DMS153 treated with DMSO at 0.1 percent for 48 hours (cell line): ENCODE measurements around the gene PPFIA1.

Source experiments
- DNase-seq: peaks from one replicate; lab custom pipeline; 2025; ENCODE audit not compliant: unreplicated experiment; lab: John Stamatoyannopoulos, UW

Gene PPFIA1

GRCh38 chr11:70353329-70353728 is 82.8 kb downstream of the PPFIA1 start:
- DNase-seq = no peak

GRCh38 chr11:70353900-70354568 is 83.5 kb downstream of the PPFIA1 start:
- DNase-seq = no peak

GRCh38 chr11:70354629-70355028 is 84.1 kb downstream of the PPFIA1 start:
- no peak for DNase-seq

- no peak for DNase-seq
Observed at GRCh38 chr11:70358753-70359152, 88.3 kb downstream of the PPFIA1 start.

- DNase-seq = no peak
Observed at GRCh38 chr11:70359451-70360205, 89.1 kb downstream of the PPFIA1 start.

- no peak for DNase-seq
Observed at GRCh38 chr11:70360211-70360610, 89.7 kb downstream of the PPFIA1 start.

- no peak for DNase-seq
Observed at GRCh38 chr11:70364178-70364577, 93.7 kb downstream of the PPFIA1 start.

GRCh38 chr11:70364745-70365543 is 94.5 kb downstream of the PPFIA1 start:
- DNase-seq = no peak

- DNase-seq = no peak
Observed at GRCh38 chr11:70365544-70365927, 95.0 kb downstream of the PPFIA1 start.

- DNase-seq = no peak
Observed at GRCh38 chr11:70367071-70367470, 96.6 kb downstream of the PPFIA1 start.

GRCh38 chr11:70368961-70369360 is 98.5 kb downstream of the PPFIA1 start:
- no peak for DNase-seq

GRCh38 chr11:70371241-70371640 is 100.8 kb downstream of the PPFIA1 start:
- DNase-seq = no peak

- DNase-seq = no peak
Observed at GRCh38 chr11:70372076-70372475, 101.6 kb downstream of the PPFIA1 start.

GRCh38 chr11:70376621-70377020 is 106.1 kb downstream of the PPFIA1 start:
- no peak for DNase-seq

GRCh38 chr11:70377645-70378044 is 107.2 kb downstream of the PPFIA1 start:
- DNase-seq = no peak

GRCh38 chr11:70378506-70379134 is 108.1 kb downstream of the PPFIA1 start:
- no peak for DNase-seq

GRCh38 chr11:70381350-70381749 is 110.9 kb downstream of the PPFIA1 start:
- DNase-seq = no peak

- DNase-seq = no peak
Observed at GRCh38 chr11:70381872-70382861, 111.7 kb downstream of the PPFIA1 start.

- no peak for DNase-seq
Observed at GRCh38 chr11:70383664-70384565, 113.4 kb downstream of the PPFIA1 start.
